ENCODE measurements around the gene IRF6. TPM values are rescaled to one million over a fixed set of nuclear protein-coding genes. Genes with fewer than 3 reads are reported as not detected.

IRF6 gene
- total RNA-seq, 1 experiment from 2014 or later = 27.3 TPM

DNA sequence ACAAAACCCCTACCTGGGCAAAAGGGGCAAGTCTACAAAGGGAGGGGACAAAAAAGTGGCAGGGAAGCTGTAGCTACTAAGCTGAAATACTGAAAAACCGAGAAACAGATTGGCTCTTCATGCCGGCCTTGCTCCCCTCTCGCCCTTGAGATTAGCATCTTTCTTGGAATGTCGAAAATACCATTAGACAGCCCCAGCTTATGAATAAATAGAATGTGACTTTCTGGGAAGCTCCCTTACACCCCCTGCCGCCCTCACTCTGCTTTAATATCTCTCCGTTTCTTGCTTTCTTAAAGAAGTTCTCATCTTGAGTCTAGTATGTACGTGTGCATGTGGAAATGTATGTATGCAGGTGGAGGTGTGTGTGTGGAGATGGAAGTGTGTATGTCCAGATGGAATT is 36.0 kb downstream of the IRF6 start:
- H3K9me3 Mint-ChIP-seq (ENCODE audit: unreplicated experiment) = peaks cover 4% of the 10 kb centered on the region
- no peak overlapping the region for H3K27ac Mint-ChIP-seq (ENCODE audit: unreplicated experiment)
- no peaks in the 10 kb centered on the region for H3K36me3 Mint-ChIP-seq (ENCODE audit: insufficient read depth, unreplicated experiment)
- ChIA-PET CTCF (no interaction called here), POLR2A (no interaction called here)
- DNase-seq = no peak
- no peaks in the 10 kb centered on the region for H3K9me3 ChIP-seq
- intact Hi-C loops (cut with micrococcal nuclease; ENCODE audit: unreplicated experiment) = no loop called here
- no peak overlapping the region for H3K4me3 Mint-ChIP-seq (ENCODE audit: unreplicated experiment)
- BruUV-seq (replicated peaks) = no TSS peak
- TF ChIP-seq, protein P1, sequence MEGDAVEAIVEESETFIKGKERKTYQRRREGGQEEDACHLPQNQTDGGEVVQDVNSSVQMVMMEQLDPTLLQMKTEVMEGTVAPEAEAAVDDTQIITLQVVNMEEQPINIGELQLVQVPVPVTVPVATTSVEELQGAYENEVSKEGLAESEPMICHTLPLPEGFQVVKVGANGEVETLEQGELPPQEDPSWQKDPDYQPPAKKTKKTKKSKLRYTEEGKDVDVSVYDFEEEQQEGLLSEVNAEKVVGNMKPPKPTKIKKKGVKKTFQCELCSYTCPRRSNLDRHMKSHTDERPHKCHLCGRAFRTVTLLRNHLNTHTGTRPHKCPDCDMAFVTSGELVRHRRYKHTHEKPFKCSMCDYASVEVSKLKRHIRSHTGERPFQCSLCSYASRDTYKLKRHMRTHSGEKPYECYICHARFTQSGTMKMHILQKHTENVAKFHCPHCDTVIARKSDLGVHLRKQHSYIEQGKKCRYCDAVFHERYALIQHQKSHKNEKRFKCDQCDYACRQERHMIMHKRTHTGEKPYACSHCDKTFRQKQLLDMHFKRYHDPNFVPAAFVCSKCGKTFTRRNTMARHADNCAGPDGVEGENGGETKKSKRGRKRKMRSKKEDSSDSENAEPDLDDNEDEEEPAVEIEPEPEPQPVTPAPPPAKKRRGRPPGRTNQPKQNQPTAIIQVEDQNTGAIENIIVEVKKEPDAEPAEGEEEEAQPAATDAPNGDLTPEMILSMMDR (IDR thresholded peaks at IDR 0.05; ENCODE audit: insufficient read depth in 1 of 2, low read depth in 1 of 2, low read length in 1 of 2, severe bottlenecking in 1 of 2, unreplicated experiment in 1 of 2) = no peak
- H3K4me1 Mint-ChIP-seq (ENCODE audit: low read depth, unreplicated experiment) = no peaks in the 10 kb centered on the region
- no peaks in the 10 kb centered on the region for H3K4me1 ChIP-seq
- no peak overlapping the region for H3K4me3 ChIP-seq (ENCODE audit: low read depth, low read length)
- no peaks in the 10 kb centered on the region for H3K36me3 ChIP-seq (ENCODE audit: control insufficient read depth, insufficient read depth, low read length)
- H3K27me3 Mint-ChIP-seq (ENCODE audit: insufficient read depth, unreplicated experiment) = no peaks in the 10 kb centered on the region
- no peaks in the 10 kb centered on the region for H3K27me3 ChIP-seq (replicated peaks; ENCODE audit: control insufficient read depth, insufficient read depth, low read length)

DNA sequence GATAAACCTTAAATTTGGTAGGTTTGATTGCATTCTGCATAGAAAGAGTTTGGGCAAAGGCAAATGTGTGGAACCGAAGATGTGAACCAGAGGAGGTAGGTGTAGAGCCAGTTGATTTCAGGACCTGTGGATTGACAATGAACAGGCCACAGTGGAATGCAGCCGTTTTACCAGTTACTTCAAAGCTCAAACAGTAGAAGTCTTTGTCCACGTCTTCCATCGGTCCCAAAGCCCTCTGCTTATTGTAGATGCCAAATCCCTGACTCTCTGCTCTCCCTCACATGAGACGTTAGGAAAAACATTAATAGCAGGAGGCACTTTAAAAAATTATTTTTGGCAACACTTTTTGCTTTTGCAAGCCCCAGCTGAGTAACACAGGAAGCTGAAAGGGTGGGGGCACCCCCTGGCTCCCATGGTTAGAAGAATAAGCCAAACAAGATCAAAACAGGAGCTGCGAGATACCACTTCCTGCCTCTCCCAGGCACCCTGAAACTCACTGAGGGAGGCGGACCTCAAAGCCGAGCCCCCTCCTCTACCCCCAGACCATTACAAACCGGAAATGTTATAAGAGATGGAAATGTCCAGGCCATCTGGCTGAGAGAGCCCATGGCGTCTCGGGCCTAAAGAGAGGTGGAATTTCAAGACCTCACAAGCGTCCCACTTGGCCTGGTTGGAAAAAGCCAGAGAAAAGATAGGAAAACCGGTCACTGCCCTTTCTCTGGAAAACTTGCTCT is 36.6 kb downstream of the IRF6 start:
- ChIA-PET POLR2A (no interaction called here), CTCF (no interaction called here)
- Mint-ChIP-seq H3K4me3 (ENCODE audit: unreplicated experiment) (no peak overlapping the region), H3K36me3 (ENCODE audit: insufficient read depth, unreplicated experiment) (no peaks in the 10 kb centered on the region), H3K9me3 (ENCODE audit: unreplicated experiment) (peaks cover 9% of the 10 kb centered on the region), H3K27me3 (ENCODE audit: insufficient read depth, unreplicated experiment) (no peaks in the 10 kb centered on the region), H3K27ac (ENCODE audit: unreplicated experiment) (no peak overlapping the region), H3K4me1 (ENCODE audit: low read depth, unreplicated experiment) (no peaks in the 10 kb centered on the region)
- H3K27me3 ChIP-seq (replicated peaks; ENCODE audit: control insufficient read depth, insufficient read depth, low read length) = no peaks in the 10 kb centered on the region
- no peak for DNase-seq
- TF ChIP-seq, protein P1 (IDR thresholded peaks at IDR 0.05; ENCODE audit: insufficient read depth in 1 of 2, low read depth in 1 of 2, low read length in 1 of 2, severe bottlenecking in 1 of 2, unreplicated experiment in 1 of 2) = no peak
- no peaks in the 10 kb centered on the region for H3K9me3 ChIP-seq
- no peaks in the 10 kb centered on the region for H3K4me1 ChIP-seq
- no peaks in the 10 kb centered on the region for H3K36me3 ChIP-seq (ENCODE audit: control insufficient read depth, insufficient read depth, low read length)
- no peak overlapping the region for H3K4me3 ChIP-seq (ENCODE audit: low read depth, low read length)
- BruUV-seq (replicated peaks) = no TSS peak
- intact Hi-C loops (cut with micrococcal nuclease; ENCODE audit: unreplicated experiment) = no loop called here

DNA sequence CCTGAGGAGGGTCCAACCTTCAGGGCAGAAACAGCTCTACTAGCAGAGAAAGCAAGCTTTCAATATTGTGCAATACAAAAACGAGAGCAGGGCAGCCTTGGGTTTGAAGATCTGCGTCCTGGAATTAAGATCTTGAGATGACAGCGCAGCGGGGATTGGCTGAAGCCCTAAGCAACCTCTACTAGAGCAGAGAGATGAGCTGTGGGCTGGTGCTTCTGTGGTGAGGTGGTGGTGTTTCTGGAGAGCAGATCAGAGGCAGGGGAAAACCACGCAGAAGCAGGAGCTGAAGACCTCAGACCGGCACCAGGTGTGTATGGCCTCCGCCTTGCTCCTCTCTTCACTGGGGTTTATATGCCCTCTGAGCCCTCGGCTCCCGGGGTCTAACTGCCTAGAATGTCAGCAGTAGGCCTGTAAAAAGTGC is 37.6 kb downstream of the IRF6 start:
- H3K27me3 ChIP-seq (replicated peaks; ENCODE audit: control insufficient read depth, insufficient read depth, low read length) = no peaks in the 10 kb centered on the region
- peaks cover 9% of the 10 kb centered on the region for H3K9me3 Mint-ChIP-seq (ENCODE audit: unreplicated experiment)
- no peaks in the 10 kb centered on the region for H3K27me3 Mint-ChIP-seq (ENCODE audit: insufficient read depth, unreplicated experiment)
- H3K4me3 Mint-ChIP-seq (ENCODE audit: unreplicated experiment) = no peak overlapping the region
- no peak overlapping the region for H3K27ac Mint-ChIP-seq (ENCODE audit: unreplicated experiment)
- no peaks in the 10 kb centered on the region for H3K4me1 ChIP-seq
- POLR2A ChIA-PET = no interaction called here
- no peaks in the 10 kb centered on the region for H3K4me1 Mint-ChIP-seq (ENCODE audit: low read depth, unreplicated experiment)
- intact Hi-C loops (cut with micrococcal nuclease; ENCODE audit: unreplicated experiment) = no loop called here
- CTCF ChIA-PET = interaction anchor here (0.6 kb wide), 1 partner anchor 37 kb away, joined by 3 read pairs; no protein-coding TSS in a partner anchor
- H3K36me3 Mint-ChIP-seq (ENCODE audit: insufficient read depth, unreplicated experiment) = no peaks in the 10 kb centered on the region
- BruUV-seq (replicated peaks) = no TSS peak
- H3K9me3 ChIP-seq = no peaks in the 10 kb centered on the region
- DNase-seq = no peak
- no peak overlapping the region for H3K4me3 ChIP-seq (ENCODE audit: low read depth, low read length)
- no peaks in the 10 kb centered on the region for H3K36me3 ChIP-seq (ENCODE audit: control insufficient read depth, insufficient read depth, low read length)
- TF ChIP-seq, protein P1 (IDR thresholded peaks at IDR 0.05; ENCODE audit: insufficient read depth in 1 of 2, low read depth in 1 of 2, low read length in 1 of 2, severe bottlenecking in 1 of 2, unreplicated experiment in 1 of 2) = no peak
